ENCODE results near the gene GPM6B.

The GPM6B gene, protein sequence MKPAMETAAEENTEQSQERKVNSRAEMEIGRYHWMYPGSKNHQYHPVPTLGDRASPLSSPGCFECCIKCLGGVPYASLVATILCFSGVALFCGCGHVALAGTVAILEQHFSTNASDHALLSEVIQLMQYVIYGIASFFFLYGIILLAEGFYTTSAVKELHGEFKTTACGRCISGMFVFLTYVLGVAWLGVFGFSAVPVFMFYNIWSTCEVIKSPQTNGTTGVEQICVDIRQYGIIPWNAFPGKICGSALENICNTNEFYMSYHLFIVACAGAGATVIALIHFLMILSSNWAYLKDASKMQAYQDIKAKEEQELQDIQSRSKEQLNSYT

DNA sequence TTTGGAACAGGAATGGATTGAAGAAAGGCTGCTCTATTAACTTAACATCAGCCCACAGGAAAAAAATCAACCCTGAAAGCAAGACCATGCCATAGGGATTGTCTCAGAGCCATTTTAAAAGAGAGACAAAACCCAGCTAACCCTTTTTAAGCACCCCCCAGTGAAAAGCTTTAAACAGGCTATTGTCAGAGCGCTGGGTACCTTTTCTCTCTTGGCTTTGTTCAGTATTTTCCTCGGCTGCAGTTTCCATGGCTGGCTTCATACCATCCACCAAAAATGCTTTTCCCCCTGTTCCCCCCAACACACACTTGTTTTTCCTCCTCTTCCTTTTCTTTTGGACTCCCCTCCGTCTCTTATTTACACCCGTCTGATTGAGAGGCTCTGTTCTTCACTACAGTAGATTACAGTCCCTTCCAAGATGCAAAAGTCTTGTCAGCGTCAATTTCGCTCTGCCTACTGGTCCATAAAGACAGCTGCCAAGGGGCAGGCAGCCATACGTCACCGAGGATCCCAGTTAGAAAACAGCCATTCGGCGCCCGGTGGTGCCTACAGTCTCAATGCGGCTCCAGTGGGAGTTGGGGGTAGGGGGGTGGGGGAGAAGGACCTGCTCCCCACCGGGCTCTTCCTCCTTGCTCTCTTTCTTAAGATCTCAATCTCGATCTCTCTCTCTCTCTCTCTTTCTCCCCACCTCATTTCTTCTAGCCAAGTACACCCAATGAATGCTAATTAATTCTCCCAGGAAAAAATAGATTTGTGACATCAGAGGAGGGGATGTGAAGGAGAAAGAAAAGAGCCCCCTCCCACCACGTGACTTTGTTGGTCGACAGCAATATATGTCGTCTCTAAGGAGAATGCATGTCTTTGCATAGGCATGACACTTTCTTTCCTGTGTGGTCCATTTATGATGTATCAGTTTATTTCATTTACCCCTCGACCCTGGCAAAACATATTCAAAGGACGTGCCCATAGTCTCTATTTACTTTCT lies at the start of gene GPM6B:
GPM6B (minus strand) TSS at position 451 of the 985 bp plus-strand sequence; CDS start at position 262, 189 bp downstream.
- TF ChIP-seq, protein P1, sequence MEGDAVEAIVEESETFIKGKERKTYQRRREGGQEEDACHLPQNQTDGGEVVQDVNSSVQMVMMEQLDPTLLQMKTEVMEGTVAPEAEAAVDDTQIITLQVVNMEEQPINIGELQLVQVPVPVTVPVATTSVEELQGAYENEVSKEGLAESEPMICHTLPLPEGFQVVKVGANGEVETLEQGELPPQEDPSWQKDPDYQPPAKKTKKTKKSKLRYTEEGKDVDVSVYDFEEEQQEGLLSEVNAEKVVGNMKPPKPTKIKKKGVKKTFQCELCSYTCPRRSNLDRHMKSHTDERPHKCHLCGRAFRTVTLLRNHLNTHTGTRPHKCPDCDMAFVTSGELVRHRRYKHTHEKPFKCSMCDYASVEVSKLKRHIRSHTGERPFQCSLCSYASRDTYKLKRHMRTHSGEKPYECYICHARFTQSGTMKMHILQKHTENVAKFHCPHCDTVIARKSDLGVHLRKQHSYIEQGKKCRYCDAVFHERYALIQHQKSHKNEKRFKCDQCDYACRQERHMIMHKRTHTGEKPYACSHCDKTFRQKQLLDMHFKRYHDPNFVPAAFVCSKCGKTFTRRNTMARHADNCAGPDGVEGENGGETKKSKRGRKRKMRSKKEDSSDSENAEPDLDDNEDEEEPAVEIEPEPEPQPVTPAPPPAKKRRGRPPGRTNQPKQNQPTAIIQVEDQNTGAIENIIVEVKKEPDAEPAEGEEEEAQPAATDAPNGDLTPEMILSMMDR (conservative IDR thresholded peaks at IDR 0.05; ENCODE audit: low read depth, low read length): no peak
- no peak for DNase-seq (ENCODE audit: low read depth)
- no peak within 1 kb of the TSS for H3K4me3 ChIP-seq (ENCODE audit: low read length)

DNA sequence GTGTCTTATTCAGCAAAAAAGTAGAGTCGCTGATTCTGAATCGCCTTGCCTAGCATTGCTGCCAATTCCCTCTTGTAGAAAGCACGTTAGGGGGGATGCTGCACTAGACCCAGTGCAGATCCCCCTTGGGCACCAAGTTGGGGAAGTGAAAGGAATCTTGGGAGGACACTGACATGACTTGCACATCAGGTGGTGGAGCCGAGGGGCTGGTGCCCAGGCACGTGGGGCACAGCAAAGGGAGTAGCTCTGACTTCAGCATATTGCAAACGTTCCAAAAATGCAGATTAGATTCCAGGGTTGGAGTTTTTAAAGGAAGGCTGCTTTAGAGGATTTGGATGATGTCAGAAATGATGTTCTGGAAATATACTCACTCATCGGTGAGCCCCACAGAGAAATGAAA lies 47.4 kb upstream of the GPM6B start:
- H3K4me3 ChIP-seq (ENCODE audit: low read length): no peak overlapping the region
- no peak for DNase-seq (ENCODE audit: low read depth)
- TF ChIP-seq, protein P1 (conservative IDR thresholded peaks at IDR 0.05; ENCODE audit: low read depth, low read length): no peak

DNA sequence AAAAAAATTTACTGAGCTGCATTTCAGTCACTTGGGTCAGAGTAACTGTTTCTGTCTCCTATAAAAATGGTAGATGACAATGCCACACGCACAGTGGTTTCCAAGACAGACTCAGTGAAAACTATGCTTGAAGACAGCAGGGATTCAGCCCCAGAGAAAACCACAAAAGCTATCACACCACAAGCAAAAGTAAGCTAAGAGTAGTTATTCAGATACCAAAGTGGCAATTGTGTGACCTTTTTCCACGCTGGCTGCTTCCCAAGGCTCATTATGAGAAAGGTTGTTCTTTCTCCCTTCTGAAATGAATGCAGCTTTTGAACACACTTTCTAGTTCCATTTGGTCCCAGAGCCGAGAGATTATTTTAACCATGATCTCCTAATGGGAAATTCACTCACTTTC lies 46.4 kb upstream of the GPM6B start:
- DNase-seq (ENCODE audit: low read depth): no peak
- TF ChIP-seq, protein P1 (conservative IDR thresholded peaks at IDR 0.05; ENCODE audit: low read depth, low read length): no peak
- no peak overlapping the region for H3K4me3 ChIP-seq (ENCODE audit: low read length)

DNA sequence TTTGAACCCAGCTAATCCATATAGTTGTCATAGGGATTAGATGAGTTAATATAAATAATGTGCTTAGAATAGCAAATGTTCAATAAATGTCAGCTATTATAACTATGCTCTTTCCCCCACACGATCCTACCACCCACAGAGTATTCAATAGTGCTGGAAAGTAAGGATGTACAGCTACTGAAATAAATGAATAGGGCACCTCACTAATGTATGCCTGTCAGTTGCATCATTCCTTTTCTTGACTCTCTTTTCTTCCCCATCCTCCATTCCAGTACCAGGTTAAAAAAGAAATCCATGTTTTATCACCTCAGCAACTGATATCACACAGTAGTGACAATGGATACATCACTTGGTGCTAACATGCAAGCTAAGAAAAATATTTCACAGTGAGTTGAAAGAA lies 42.8 kb upstream of the GPM6B start:
- TF ChIP-seq, protein P1 (conservative IDR thresholded peaks at IDR 0.05; ENCODE audit: low read depth, low read length): no peak
- no peak overlapping the region for H3K4me3 ChIP-seq (ENCODE audit: low read length)
- DNase-seq (ENCODE audit: low read depth): no peak

DNA sequence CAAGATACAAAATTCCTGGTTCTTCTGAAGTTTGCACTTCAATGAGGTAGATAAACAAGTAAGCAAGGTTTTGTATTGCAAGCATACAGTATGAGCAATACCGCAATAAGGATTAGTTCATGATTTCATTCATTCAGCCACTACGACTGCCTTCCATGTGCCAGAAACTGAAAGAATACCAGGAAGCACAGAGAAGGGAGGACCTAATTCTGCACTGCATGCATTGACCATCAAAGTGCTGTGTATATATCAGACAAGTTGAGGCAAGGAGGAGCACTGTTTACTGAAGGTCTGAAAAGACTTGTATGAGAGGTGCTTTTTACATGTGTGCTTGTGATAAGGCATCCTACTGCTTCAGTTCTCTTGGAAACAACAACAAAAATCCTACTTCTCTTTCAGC lies 40.9 kb upstream of the GPM6B start:
- H3K4me3 ChIP-seq (ENCODE audit: low read length): no peak overlapping the region
- no peak for DNase-seq (ENCODE audit: low read depth)
- TF ChIP-seq, protein P1 (conservative IDR thresholded peaks at IDR 0.05; ENCODE audit: low read depth, low read length): no peak

DNA sequence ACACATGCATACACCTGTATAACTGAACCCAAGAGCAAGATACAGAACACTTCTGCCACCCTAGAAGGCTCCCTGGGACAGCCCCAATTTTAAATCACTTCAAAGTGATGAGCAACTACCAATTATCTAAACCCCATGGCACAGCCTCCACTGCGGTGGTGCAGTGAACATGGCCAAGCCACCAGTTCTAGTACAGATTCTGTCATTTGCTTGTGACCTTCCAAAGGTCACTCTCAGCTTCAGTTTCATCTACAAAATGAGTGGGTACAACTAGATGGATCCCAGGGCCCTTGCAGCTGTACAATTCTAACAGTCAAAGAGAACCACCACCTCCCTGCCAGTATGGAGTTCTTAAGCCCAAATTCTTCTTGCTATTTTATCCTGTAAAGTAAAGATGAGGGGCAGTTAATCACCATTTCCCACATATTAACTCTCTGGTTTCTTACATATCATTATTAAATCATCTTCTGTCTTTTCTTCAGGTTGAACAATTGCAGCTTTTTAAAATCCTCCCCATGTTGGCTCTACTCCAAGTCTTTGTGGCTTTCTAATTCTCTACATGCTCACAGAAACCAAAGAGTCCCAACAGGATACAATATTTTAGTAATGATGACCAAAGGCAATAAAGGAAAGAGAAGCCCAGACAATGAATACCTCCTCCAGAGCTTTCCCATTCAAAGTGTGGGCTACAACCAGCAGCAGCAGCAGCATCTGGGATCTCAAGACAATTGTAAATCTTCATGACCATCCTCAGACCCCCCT lies 39.0 kb upstream of the GPM6B start:
- TF ChIP-seq, protein P1 (conservative IDR thresholded peaks at IDR 0.05; ENCODE audit: low read depth, low read length): no peak
- no peak overlapping the region for H3K4me3 ChIP-seq (ENCODE audit: low read length)
- DNase-seq (ENCODE audit: low read depth): no peak

Measured in retinal pigment epithelial cell (primary cell).